ENCODE data around the gene RYR2.

GRCh38 chr1:237041795-237042525 lies at the start of gene RYR2:
- TF ChIP-seq USF2 (IDR thresholded peaks at IDR 0.05; ENCODE audit: low read length) (no peak), CHD1 (IDR thresholded peaks at IDR 0.05; ENCODE audit: low read depth, low read length) (no peak), SUZ12 (IDR thresholded peaks at IDR 0.05; ENCODE audit: low read length) (no peak), TAF1 (IDR thresholded peaks at IDR 0.05; ENCODE audit: low read depth, low read length) (peak; percentile 92), CTCF (IDR thresholded peaks at IDR 0.05; ENCODE audit: control extremely low read depth in 1 of 3, insufficient read depth in 1 of 3, low read depth in 1 of 3, low read length in 3 of 3) (peak; percentile 69 to 83 (median 79))
